ENCODE measurements around the gene GHITM. TPM values are rescaled to one million over a fixed set of nuclear protein-coding genes. Genes with fewer than 3 reads are reported as not detected.

GHITM gene
- total and polyA plus RNA-seq, 2 of the 13 experiments (the other 11 are each of a cell fraction or from before 2014, with no cell fraction given) = 163 to 212 TPM

DNA sequence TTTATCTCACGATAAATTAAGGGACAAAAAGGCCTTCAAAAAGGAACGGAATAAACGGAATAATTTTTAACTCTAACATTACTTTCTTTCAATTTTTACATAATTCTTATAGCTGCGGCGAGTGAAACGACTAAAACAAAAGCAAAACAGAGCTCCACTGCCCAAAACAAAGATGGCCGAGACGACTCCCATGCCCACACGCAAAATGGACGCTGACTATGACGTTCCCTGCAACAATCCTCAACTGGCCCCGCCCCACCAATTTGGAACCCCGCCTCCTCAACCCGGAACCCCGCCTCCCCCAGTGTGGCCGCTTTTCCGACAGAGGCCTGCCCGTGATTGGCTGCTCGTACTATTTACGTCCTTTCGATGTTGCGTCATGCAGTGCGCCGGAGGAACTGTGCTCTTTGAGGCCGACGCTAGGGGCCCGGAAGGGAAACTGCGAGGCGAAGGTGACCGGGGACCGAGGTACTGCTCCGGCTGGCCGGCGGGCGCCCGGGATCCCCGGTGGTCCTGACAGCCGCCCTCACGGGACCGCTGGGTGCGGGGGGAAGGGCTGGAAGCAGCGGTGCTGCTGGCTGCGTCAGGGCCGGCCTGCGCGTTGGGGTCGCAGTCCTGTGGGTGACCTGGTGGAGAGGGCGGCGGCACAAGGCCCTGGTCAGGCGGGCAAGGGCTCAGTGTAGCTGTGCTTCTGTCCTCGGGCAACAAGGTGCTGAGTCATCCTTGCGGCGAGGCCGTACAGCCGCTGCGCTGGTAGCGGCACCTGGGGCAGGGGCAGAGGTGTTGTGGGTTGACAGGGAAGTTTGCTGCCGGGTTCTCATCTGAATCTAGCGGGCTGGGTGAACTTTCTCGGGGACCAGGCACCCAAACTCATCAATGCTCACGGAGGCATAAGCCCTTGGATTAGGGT is at the start of gene GHITM (continued):
- TF ChIP-seq, protein P1, sequence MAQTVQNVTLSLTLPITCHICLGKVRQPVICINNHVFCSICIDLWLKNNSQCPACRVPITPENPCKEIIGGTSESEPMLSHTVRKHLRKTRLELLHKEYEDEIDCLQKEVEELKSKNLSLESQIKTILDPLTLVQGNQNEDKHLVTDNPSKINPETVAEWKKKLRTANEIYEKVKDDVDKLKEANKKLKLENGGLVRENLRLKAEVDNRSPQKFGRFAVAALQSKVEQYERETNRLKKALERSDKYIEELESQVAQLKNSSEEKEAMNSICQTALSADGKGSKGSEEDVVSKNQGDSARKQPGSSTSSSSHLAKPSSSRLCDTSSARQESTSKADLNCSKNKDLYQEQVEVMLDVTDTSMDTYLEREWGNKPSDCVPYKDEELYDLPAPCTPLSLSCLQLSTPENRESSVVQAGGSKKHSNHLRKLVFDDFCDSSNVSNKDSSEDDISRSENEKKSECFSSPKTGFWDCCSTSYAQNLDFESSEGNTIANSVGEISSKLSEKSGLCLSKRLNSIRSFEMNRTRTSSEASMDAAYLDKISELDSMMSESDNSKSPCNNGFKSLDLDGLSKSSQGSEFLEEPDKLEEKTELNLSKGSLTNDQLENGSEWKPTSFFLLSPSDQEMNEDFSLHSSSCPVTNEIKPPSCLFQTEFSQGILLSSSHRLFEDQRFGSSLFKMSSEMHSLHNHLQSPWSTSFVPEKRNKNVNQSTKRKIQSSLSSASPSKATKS (CRISPR knock-in tag; IDR thresholded peaks at IDR 0.05) = no peak
- TF ChIP-seq, protein P2, sequence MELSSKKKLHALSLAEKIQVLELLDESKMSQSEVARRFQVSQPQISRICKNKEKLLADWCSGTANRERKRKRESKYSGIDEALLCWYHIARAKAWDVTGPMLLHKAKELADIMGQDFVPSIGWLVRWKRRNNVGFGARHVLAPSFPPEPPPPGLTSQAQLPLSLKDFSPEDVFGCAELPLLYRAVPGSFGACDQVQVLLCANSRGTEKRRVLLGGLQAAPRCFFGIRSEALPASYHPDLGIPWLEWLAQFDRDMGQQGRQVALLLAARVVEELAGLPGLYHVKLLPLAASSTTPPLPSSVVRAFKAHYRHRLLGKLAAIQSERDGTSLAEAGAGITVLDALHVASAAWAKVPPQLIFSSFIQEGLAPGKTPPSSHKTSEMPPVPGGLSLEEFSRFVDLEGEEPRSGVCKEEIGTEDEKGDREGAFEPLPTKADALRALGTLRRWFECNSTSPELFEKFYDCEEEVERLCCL (CRISPR knock-in tag; IDR thresholded peaks at IDR 0.05; ENCODE audit: borderline replicate concordance) = no peak
- TF ChIP-seq, protein P3, sequence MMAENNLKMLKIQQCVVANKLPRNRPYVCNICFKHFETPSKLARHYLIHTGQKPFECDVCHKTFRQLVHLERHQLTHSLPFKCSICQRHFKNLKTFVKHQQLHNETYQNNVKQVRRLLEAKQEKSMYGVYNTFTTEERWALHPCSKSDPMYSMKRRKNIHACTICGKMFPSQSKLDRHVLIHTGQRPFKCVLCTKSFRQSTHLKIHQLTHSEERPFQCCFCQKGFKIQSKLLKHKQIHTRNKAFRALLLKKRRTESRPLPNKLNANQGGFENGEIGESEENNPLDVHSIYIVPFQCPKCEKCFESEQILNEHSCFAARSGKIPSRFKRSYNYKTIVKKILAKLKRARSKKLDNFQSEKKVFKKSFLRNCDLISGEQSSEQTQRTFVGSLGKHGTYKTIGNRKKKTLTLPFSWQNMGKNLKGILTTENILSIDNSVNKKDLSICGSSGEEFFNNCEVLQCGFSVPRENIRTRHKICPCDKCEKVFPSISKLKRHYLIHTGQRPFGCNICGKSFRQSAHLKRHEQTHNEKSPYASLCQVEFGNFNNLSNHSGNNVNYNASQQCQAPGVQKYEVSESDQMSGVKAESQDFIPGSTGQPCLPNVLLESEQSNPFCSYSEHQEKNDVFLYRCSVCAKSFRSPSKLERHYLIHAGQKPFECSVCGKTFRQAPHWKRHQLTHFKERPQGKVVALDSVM (CRISPR knock-in tag; IDR thresholded peaks at IDR 0.05) = no peak
- TF ChIP-seq KDM4B (CRISPR knock-in tag; IDR thresholded peaks at IDR 0.05) (no peak), SMARCC2 (IDR thresholded peaks at IDR 0.05) (no peak), MEIS1 (CRISPR knock-in tag; IDR thresholded peaks at IDR 0.05; ENCODE audit: borderline replicate concordance) (peak; percentile 49; the same call in 1 of the 2 replicates), FOXK1 (CRISPR knock-in tag; IDR thresholded peaks at IDR 0.05; ENCODE audit: borderline replicate concordance, low read depth) (peak; percentile 99), KLF6 (CRISPR knock-in tag; IDR thresholded peaks at IDR 0.05) (0 out of 2 replicates have a peak, but pooled peaks have one; percentile 29), ZNF781 (CRISPR knock-in tag; IDR thresholded peaks at IDR 0.05; ENCODE audit: borderline replicate concordance, not compliant biosample characterization) (peak; percentile 64)
- TF ChIP-seq, protein P4, sequence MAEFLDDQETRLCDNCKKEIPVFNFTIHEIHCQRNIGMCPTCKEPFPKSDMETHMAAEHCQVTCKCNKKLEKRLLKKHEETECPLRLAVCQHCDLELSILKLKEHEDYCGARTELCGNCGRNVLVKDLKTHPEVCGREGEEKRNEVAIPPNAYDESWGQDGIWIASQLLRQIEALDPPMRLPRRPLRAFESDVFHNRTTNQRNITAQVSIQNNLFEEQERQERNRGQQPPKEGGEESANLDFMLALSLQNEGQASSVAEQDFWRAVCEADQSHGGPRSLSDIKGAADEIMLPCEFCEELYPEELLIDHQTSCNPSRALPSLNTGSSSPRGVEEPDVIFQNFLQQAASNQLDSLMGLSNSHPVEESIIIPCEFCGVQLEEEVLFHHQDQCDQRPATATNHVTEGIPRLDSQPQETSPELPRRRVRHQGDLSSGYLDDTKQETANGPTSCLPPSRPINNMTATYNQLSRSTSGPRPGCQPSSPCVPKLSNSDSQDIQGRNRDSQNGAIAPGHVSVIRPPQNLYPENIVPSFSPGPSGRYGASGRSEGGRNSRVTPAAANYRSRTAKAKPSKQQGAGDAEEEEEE (CRISPR knock-in tag; IDR thresholded peaks at IDR 0.05; ENCODE audit: borderline replicate concordance) = no peak
- TF ChIP-seq, protein P5, sequence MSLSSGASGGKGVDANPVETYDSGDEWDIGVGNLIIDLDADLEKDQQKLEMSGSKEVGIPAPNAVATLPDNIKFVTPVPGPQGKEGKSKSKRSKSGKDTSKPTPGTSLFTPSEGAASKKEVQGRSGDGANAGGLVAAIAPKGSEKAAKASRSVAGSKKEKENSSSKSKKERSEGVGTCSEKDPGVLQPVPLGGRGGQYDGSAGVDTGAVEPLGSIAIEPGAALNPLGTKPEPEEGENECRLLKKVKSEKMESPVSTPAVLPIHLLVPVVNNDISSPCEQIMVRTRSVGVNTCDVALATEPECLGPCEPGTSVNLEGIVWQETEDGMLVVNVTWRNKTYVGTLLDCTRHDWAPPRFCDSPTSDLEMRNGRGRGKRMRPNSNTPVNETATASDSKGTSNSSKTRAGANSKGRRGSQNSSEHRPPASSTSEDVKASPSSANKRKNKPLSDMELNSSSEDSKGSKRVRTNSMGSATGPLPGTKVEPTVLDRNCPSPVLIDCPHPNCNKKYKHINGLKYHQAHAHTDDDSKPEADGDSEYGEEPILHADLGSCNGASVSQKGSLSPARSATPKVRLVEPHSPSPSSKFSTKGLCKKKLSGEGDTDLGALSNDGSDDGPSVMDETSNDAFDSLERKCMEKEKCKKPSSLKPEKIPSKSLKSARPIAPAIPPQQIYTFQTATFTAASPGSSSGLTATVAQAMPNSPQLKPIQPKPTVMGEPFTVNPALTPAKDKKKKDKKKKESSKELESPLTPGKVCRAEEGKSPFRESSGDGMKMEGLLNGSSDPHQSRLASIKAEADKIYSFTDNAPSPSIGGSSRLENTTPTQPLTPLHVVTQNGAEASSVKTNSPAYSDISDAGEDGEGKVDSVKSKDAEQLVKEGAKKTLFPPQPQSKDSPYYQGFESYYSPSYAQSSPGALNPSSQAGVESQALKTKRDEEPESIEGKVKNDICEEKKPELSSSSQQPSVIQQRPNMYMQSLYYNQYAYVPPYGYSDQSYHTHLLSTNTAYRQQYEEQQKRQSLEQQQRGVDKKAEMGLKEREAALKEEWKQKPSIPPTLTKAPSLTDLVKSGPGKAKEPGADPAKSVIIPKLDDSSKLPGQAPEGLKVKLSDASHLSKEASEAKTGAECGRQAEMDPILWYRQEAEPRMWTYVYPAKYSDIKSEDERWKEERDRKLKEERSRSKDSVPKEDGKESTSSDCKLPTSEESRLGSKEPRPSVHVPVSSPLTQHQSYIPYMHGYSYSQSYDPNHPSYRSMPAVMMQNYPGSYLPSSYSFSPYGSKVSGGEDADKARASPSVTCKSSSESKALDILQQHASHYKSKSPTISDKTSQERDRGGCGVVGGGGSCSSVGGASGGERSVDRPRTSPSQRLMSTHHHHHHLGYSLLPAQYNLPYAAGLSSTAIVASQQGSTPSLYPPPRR (CRISPR knock-in tag; IDR thresholded peaks at IDR 0.05; ENCODE audit: borderline replicate concordance) = no peak
- TF ChIP-seq, protein P6, sequence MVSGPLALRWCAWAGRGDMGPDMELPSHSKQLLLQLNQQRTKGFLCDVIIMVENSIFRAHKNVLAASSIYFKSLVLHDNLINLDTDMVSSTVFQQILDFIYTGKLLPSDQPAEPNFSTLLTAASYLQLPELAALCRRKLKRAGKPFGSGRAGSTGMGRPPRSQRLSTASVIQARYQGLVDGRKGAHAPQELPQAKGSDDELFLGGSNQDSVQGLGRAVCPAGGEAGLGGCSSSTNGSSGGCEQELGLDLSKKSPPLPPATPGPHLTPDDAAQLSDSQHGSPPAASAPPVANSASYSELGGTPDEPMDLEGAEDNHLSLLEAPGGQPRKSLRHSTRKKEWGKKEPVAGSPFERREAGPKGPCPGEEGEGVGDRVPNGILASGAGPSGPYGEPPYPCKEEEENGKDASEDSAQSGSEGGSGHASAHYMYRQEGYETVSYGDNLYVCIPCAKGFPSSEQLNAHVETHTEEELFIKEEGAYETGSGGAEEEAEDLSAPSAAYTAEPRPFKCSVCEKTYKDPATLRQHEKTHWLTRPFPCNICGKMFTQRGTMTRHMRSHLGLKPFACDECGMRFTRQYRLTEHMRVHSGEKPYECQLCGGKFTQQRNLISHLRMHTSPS (CRISPR knock-in tag; IDR thresholded peaks at IDR 0.05; ENCODE audit: low read depth) = peak; percentile 70; the same call in 1 of the 2 replicates

All from HepG2 (cell line).